Activated naive CD8-positive, alpha-beta T cell treated with anti-CD3 and anti-CD28 coated beads, Interleukin-2, amount 50 U/mL, for 16 hours (primary cell): ENCODE results near the gene CAPZA3.
"Not testable (repeated sequence)": the region's sequence is repeated elsewhere in the genome, so short reads cannot be mapped to it uniquely, and the experiment has no call there.

Experiments used
- DNase-seq: peaks from one replicate; pipeline ENCODE4 v3.0.0-alpha.2; 2020; ENCODE audit warnings: low read depth, low spot score

Gene CAPZA3, protein sequence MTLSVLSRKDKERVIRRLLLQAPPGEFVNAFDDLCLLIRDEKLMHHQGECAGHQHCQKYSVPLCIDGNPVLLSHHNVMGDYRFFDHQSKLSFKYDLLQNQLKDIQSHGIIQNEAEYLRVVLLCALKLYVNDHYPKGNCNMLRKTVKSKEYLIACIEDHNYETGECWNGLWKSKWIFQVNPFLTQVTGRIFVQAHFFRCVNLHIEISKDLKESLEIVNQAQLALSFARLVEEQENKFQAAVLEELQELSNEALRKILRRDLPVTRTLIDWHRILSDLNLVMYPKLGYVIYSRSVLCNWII

GRCh38 chr12:18737819-18738218, at the start of gene CAPZA3, which contains the start of gene PLCZ1:
CAPZA3 (plus strand) TSS chr12:18738119; CDS start chr12:18738269, 150 bp downstream.
PLCZ1 (minus strand) TSS chr12:18738012; CDS start chr12:18737371, 641 bp downstream.
- no peak for DNase-seq

- no peak for DNase-seq
These were observed 48.1 kb upstream of the CAPZA3 start for GRCh38 chr12:18689771-18690170.

- no peak for DNase-seq
These were observed 47.3 kb upstream of the CAPZA3 start for GRCh38 chr12:18690653-18691052.

GRCh38 chr12:18693986-18694385, 43.9 kb upstream of the CAPZA3 start:
- DNase-seq: not testable (repeated sequence)

GRCh38 chr12:18696971-18697602, 40.8 kb upstream of the CAPZA3 start:
- no peak for DNase-seq

GRCh38 chr12:18700271-18700670, 37.6 kb upstream of the CAPZA3 start:
- DNase-seq: no peak

- no peak for DNase-seq
These were observed 34.6 kb upstream of the CAPZA3 start for GRCh38 chr12:18703321-18703720.

DNA sequence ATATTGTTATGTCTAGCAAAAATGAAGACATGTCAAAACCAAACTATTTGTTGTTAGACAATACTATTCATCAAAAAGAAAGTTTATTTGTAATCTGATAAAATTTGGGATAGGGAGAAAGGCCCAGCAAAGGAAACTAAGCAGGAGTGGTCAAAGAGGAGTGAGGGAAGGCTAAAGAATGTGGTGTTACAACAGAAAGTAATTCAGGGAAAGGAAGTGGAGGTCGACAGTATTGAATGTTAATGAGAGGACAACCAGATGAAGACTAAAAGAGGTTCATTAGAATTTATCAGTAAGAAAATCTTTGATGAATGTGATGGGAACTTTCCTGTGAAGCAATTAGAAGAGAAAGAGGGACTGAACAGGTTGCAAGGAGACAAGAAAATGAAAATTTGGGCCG, 34.0 kb upstream of the CAPZA3 start:
- DNase-seq: no peak

DNA sequence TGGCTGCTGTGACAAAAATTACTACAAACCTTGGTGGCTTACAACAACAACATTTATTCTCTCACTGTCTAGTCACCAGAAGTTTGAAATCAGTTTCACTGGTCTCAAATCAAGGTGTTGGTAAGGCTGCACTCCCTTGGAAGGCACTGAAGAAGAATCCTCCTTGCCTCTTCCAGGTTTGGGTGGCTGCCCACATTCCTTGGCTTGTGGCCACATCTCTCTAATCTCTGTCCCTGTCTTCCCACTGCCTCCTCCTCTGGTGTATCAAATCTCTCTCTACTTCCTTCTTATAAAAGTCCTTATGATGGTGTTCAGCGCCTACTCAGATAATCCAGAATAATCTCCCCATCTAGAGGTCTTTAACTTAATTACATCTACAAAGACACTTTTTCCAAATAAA, 31.1 kb upstream of the CAPZA3 start:
- DNase-seq: no peak

DNA sequence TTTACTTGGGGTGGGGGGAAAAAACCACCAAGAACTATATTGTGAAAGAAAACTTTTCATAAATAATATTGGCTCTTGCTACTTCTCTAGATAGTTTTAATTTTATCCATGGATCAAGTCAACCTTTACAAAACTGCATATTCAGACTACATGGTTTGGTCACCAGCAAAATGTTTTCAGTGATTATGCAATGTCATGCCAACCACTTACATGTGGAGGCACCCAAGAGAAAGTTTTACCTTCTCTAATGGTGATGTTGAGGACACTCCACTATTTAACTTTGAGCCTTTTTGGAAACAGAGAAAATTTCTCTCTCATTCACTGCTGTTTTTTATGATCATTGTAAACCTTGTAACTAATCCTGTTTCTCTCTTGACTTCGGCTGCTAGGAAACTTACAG, 21.7 kb upstream of the CAPZA3 start:
- no peak for DNase-seq

DNA sequence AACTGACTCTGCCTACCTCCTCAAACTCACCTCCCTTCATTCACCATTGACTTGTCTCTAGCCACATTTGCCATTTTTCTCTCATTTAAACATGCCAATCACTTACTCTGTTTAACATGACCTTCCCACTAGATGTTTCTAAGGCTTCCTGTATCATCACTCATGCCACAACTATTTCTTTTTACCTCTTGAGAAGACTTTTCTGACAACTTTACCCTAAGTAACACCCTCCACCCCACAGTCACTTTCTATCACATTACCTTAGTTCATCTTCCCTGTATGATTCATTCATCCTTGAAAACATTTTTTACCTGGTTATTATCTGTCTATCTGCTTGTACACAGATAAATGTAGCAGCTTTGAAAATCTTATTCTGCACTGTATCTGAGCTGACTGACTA, 19.5 kb upstream of the CAPZA3 start:
- no peak for DNase-seq

DNA sequence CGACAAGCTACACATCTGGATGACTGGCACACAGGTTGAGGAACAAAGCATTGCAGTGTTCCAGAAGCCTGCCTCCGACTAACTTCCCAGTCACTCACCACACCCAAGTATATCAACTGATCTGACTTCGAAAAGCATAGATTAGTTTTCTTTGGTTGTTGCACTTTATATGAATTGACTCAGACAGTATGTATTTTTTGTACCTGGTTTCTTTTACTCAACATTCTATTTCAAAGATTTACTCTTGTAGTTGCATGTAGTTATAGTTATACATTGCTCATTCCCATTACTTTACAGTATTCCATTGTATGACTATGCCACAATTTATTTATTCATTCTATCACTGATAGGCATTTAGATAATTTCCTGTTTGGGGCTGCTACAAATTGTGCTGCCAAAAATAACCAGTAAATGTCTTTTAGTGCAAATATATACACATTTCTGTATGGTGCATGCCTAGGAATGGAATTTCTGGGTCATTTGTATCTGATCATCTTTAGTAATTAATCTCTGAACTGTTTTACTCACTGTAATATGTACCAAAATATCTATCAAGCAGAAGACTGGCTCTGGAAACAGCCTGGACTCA, 17.9 kb upstream of the CAPZA3 start:
- DNase-seq: no peak

DNA sequence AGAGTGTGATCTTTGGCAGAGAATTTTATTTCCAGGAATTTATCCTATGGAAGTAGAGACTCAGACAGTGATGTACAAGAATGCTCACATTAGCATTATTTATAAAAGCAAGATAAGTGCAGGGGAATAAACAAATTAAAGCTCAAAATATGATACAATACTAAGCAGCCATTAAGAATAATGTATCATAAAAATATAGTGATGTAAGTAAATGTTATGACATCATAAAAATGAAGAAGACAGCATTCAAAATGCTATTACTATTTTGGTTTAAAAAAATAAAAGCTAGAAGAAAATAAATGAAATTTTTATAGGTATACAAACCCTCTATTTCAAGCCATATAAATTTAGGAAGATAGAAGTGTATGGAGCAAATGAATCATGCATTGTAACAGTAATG, 17.2 kb upstream of the CAPZA3 start:
- DNase-seq: no peak

DNA sequence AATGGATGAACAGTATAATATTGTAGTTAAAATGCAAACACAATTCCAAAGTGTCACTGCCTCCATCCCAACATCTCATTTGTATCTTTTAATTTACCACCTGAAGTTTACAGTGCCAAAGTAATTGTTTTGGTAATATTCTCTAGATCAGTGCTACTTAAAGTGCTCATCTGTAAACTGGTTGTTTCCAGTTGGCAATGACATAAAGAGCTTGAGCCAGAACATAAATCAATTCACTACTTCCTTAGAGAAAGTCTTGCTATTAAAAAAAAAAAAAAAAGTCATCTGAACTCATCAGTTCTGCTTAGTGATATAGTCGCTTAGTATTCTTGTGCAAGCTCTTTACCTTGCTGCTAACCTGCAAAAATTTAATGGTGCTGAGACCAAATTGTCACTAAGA, 16.5 kb upstream of the CAPZA3 start:
- no peak for DNase-seq

DNA sequence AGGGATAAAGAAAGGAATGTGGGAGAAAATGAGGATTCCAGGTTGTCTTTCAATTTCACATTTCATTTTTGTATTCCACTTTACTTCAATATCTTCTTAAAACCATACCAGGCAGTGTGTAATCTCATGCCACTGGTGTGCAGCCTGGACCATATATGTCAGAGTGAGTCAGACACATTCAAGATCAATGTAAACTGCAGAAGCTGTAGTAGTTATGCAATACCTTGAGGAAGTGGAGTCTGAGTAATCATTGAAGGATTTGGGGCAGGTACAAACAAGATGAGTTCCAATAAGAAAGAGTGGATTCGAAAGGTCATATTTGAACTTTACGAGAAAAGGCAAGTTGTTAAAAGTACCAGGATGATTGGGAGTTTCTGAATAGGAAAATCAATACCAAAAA, 14.2 kb upstream of the CAPZA3 start:
- no peak for DNase-seq

GRCh38 chr12:18731156-18731555, 6.8 kb upstream of the CAPZA3 start:
- no peak for DNase-seq

DNA sequence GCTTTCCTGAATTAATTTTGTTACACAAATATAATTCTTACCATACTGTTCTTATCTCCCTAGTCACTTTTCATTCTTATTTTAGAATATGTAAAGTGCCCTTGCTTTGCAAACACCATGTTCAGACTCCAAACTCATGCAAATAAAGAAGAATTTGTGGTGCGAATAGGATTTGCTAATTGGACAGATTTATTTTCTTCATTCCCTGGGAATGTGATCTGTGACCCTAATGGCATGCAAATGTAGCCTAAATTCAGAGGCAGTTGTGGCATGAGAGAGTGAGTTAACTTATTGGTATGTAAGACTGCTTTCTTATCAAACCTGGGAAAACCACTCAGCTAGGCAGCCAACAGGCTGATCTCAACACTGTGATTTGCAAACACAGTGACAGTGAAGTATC, 10.0 kb downstream of the CAPZA3 start:
- DNase-seq: no peak

GRCh38 chr12:18749386-18749957, 11.6 kb downstream of the CAPZA3 start:
- DNase-seq: no peak

GRCh38 chr12:18750085-18750484, 12.2 kb downstream of the CAPZA3 start:
- DNase-seq: no peak

DNA sequence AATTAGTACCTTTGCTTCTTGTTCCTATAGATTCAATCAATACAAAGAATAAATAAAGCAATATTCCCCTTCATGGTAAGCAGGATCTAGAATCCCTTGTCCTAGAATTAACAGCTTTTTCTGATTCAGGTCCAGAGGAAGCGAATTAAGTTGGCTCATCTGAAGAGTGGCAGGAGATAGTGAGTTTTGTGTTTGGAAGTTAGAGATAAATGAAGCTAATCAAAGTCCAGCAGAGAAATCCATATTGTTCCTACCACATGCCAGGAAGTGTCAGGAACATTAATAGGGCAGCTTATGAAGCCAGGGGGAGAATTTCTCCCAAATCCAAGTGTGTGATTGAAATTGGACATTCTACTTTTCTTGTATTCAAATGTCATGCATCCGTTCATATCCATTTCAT, 13.9 kb downstream of the CAPZA3 start:
- DNase-seq: no peak

DNA sequence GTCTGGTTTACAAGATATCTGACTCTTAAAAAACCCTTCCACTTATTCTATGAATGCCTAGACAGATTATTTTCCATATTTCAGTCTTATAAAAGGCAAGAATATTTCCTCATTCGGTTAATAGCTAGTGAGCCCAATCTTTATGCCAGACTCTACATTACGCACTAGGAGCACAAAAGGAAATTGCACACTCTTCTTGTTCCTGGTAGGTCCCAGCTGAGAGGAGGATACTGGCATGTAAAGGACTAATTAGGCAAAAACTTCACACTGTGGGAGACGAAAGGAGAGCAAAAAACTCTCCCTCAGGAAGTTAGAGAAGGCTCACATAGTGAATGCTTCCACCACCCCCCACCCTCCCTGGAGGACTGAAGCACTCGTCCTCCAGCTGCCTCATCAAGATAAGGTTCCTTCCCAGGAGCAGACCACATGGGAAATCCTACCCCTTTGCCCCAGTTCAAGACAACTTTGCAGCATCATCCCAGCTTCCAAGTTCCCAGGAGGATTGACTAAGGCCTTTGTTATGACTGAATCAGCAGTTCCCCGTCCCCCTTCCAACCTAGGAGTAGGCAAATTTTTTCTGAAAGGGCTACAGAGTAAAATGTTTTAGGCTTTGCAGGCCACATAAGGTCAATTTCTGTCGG, 14.5 kb downstream of the CAPZA3 start:
- no peak for DNase-seq

- DNase-seq: no peak
These were observed 15.0 kb downstream of the CAPZA3 start for GRCh38 chr12:18752947-18753346.
